Measurements from ENCODE around the gene IQGAP2. TPM values are rescaled to one million over a fixed set of nuclear protein-coding genes. Genes with fewer than 3 reads are reported as not detected.

IQGAP2 gene
- total and polyA plus RNA-seq, 2 donors from 2014 or later: 23.2 to 35.8 TPM

GRCh38 chr5:76565009-76565408, 161.9 kb downstream of the IQGAP2 start:
- Histone ChIP-seq H3K27me3 (ENCODE audit: control insufficient read depth, insufficient read depth, low read length) (no peaks in the 10 kb centered on the region), H3K9ac (ENCODE audit: low read length in 3 of 3) (no peak overlapping the region), H3K4me3 (ENCODE audit: low read length in 3 of 3) (no peak overlapping the region), H3K36me3 (ENCODE audit: control insufficient read depth in 2 of 3, insufficient read depth in 3 of 3, low read length in 3 of 3) (no peaks in the 10 kb centered on the region), H3K9me3 (ENCODE audit: control insufficient read depth in 2 of 3, insufficient read depth in 1 of 3, low read length in 3 of 3) (no peaks in the 10 kb centered on the region), H3K27ac (ENCODE audit: low read depth in 2 of 2, low read length in 2 of 2) (no peak overlapping the region), H3K4me1 (ENCODE audit: control insufficient read depth in 2 of 3, insufficient read depth in 2 of 3, low read depth in 1 of 3, low read length in 3 of 3) (peaks cover 0 to 5% (median 5%) of the 10 kb centered on the region in 3 donors)
- FAIRE-seq (no peak), DNase-seq (no peak)
- intact Hi-C loops (cut with DNase I): no loop called here
- TF ChIP-seq CTCF (IDR thresholded peaks at IDR 0.05; ENCODE audit: borderline replicate concordance, extremely low read depth, insufficient read depth): no peak

GRCh38 chr5:76570153-76570552, 167.1 kb downstream of the IQGAP2 start:
- Histone ChIP-seq H3K36me3 (ENCODE audit: control insufficient read depth in 2 of 3, insufficient read depth in 3 of 3, low read length in 3 of 3) (no peaks in the 10 kb centered on the region), H3K4me1 (ENCODE audit: control insufficient read depth in 2 of 3, insufficient read depth in 2 of 3, low read depth in 1 of 3, low read length in 3 of 3) (no peaks in the 10 kb centered on the region), H3K9ac (ENCODE audit: low read length in 3 of 3) (no peak overlapping the region), H3K4me3 (ENCODE audit: low read length in 3 of 3) (no peak overlapping the region), H3K27ac (ENCODE audit: low read depth in 2 of 2, low read length in 2 of 2) (no peak overlapping the region), H3K27me3 (ENCODE audit: control insufficient read depth, insufficient read depth, low read length) (no peaks in the 10 kb centered on the region), H3K9me3 (ENCODE audit: control insufficient read depth in 2 of 3, insufficient read depth in 1 of 3, low read length in 3 of 3) (no peaks in the 10 kb centered on the region)
- no peak for TF ChIP-seq CTCF (IDR thresholded peaks at IDR 0.05; ENCODE audit: borderline replicate concordance, extremely low read depth, insufficient read depth)
- no peak for DNase-seq
- no peak for FAIRE-seq
- intact Hi-C loops (cut with DNase I): no loop called here

GRCh38 chr5:76571559-76571958, 168.5 kb downstream of the IQGAP2 start:
- TF ChIP-seq CTCF (IDR thresholded peaks at IDR 0.05; ENCODE audit: borderline replicate concordance, extremely low read depth, insufficient read depth): no peak
- H3K4me1 ChIP-seq (ENCODE audit: control insufficient read depth in 2 of 3, insufficient read depth in 2 of 3, low read depth in 1 of 3, low read length in 3 of 3): no peaks in the 10 kb centered on the region
- no peak overlapping the region for H3K9ac ChIP-seq (ENCODE audit: low read length in 3 of 3)
- H3K27me3 ChIP-seq (ENCODE audit: control insufficient read depth, insufficient read depth, low read length): no peaks in the 10 kb centered on the region
- H3K4me3 ChIP-seq (ENCODE audit: low read length in 3 of 3): no peak overlapping the region
- no peaks in the 10 kb centered on the region for H3K9me3 ChIP-seq (ENCODE audit: control insufficient read depth in 2 of 3, insufficient read depth in 1 of 3, low read length in 3 of 3)
- no peak for FAIRE-seq
- DNase-seq: no peak
- intact Hi-C loops (cut with DNase I): no loop called here
- H3K27ac ChIP-seq (ENCODE audit: low read depth in 2 of 2, low read length in 2 of 2): no peak overlapping the region
- no peaks in the 10 kb centered on the region for H3K36me3 ChIP-seq (ENCODE audit: control insufficient read depth in 2 of 3, insufficient read depth in 3 of 3, low read length in 3 of 3)

- no peaks in the 10 kb centered on the region for H3K9me3 ChIP-seq (ENCODE audit: control insufficient read depth in 2 of 3, insufficient read depth in 1 of 3, low read length in 3 of 3)
- no peak for TF ChIP-seq CTCF (IDR thresholded peaks at IDR 0.05; ENCODE audit: borderline replicate concordance, extremely low read depth, insufficient read depth)
- no peak overlapping the region for H3K27ac ChIP-seq (ENCODE audit: low read depth in 2 of 2, low read length in 2 of 2)
- no peak overlapping the region for H3K4me3 ChIP-seq (ENCODE audit: low read length in 3 of 3)
- FAIRE-seq (no peak), DNase-seq (no peak)
- intact Hi-C loops (cut with DNase I): no loop called here
- H3K27me3 ChIP-seq (ENCODE audit: control insufficient read depth, insufficient read depth, low read length): no peaks in the 10 kb centered on the region
- no peak overlapping the region for H3K9ac ChIP-seq (ENCODE audit: low read length in 3 of 3)
- H3K4me1 ChIP-seq (ENCODE audit: control insufficient read depth in 2 of 3, insufficient read depth in 2 of 3, low read depth in 1 of 3, low read length in 3 of 3): peaks cover 0 to 10% (median 4%) of the 10 kb centered on the region in 3 donors
- no peaks in the 10 kb centered on the region for H3K36me3 ChIP-seq (ENCODE audit: control insufficient read depth in 2 of 3, insufficient read depth in 3 of 3, low read length in 3 of 3)
Measured at GRCh38 chr5:76576450-76576849, 173.4 kb downstream of the IQGAP2 start.

Measured in kidney (tissue), 14 donors.